ENCODE measurements around the gene SNX18. TPM values are rescaled to one million over a fixed set of nuclear protein-coding genes. Genes with fewer than 3 reads are reported as not detected.

Gene SNX18
- total RNA-seq, 1 experiment from 2014 or later = 28.0 TPM

- H3K4me1 Mint-ChIP-seq (ENCODE audit: low read depth, unreplicated experiment) = peaks cover 10% of the 10 kb centered on the region
- BruUV-seq (replicated peaks) = no TSS peak
- intact Hi-C loops (cut with micrococcal nuclease; ENCODE audit: unreplicated experiment) = no loop called here
- H3K9me3 Mint-ChIP-seq (ENCODE audit: unreplicated experiment) = no peaks in the 10 kb centered on the region
- no peak overlapping the region for H3K27ac Mint-ChIP-seq (ENCODE audit: unreplicated experiment)
- Histone ChIP-seq H3K27me3 (replicated peaks; ENCODE audit: control insufficient read depth, insufficient read depth, low read length) (no peaks in the 10 kb centered on the region), H3K9me3 (no peaks in the 10 kb centered on the region), H3K4me3 (ENCODE audit: low read depth, low read length) (no peak overlapping the region), H3K4me1 (peaks cover 10% of the 10 kb centered on the region), H3K36me3 (ENCODE audit: control insufficient read depth, insufficient read depth, low read length) (no peaks in the 10 kb centered on the region)
- no peak for DNase-seq
- CTCF ChIA-PET = no interaction called here
- no peaks in the 10 kb centered on the region for H3K36me3 Mint-ChIP-seq (ENCODE audit: insufficient read depth, unreplicated experiment)
- no peaks in the 10 kb centered on the region for H3K27me3 Mint-ChIP-seq (ENCODE audit: insufficient read depth, unreplicated experiment)
- TF ChIP-seq CTCF (IDR thresholded peaks at IDR 0.05; ENCODE audit: insufficient read depth in 1 of 2, low read depth in 1 of 2, low read length in 1 of 2, severe bottlenecking in 1 of 2, unreplicated experiment in 1 of 2) = no peak
- POLR2A ChIA-PET = no interaction called here
- H3K4me3 Mint-ChIP-seq (ENCODE audit: unreplicated experiment) = no peak overlapping the region
These were observed 63.6 kb downstream of the SNX18 start for GRCh38 chr5:54580997-54581811.

- Mint-ChIP-seq H3K27ac (ENCODE audit: unreplicated experiment) (no peak overlapping the region), H3K36me3 (ENCODE audit: insufficient read depth, unreplicated experiment) (no peaks in the 10 kb centered on the region), H3K4me1 (ENCODE audit: low read depth, unreplicated experiment) (peaks cover 10% of the 10 kb centered on the region), H3K27me3 (ENCODE audit: insufficient read depth, unreplicated experiment) (no peaks in the 10 kb centered on the region), H3K9me3 (ENCODE audit: unreplicated experiment) (no peaks in the 10 kb centered on the region), H3K4me3 (ENCODE audit: unreplicated experiment) (no peak overlapping the region)
- no peaks in the 10 kb centered on the region for H3K9me3 ChIP-seq
- peaks cover 10% of the 10 kb centered on the region for H3K4me1 ChIP-seq
- DNase-seq = no peak
- BruUV-seq (replicated peaks) = no TSS peak
- no peaks in the 10 kb centered on the region for H3K27me3 ChIP-seq (replicated peaks; ENCODE audit: control insufficient read depth, insufficient read depth, low read length)
- TF ChIP-seq CTCF (IDR thresholded peaks at IDR 0.05; ENCODE audit: insufficient read depth in 1 of 2, low read depth in 1 of 2, low read length in 1 of 2, severe bottlenecking in 1 of 2, unreplicated experiment in 1 of 2) = no peak
- POLR2A ChIA-PET = no interaction called here
- no peak overlapping the region for H3K4me3 ChIP-seq (ENCODE audit: low read depth, low read length)
- intact Hi-C loops (cut with micrococcal nuclease; ENCODE audit: unreplicated experiment) = no loop called here
- H3K36me3 ChIP-seq (ENCODE audit: control insufficient read depth, insufficient read depth, low read length) = no peaks in the 10 kb centered on the region
- CTCF ChIA-PET = no interaction called here
These were observed 64.4 kb downstream of the SNX18 start for GRCh38 chr5:54581831-54582548.

GRCh38 chr5:54586336-54586735 is 68.8 kb downstream of the SNX18 start:
- Histone ChIP-seq H3K36me3 (ENCODE audit: control insufficient read depth, insufficient read depth, low read length) (no peaks in the 10 kb centered on the region), H3K4me1 (peaks cover 5% of the 10 kb centered on the region), H3K9me3 (no peaks in the 10 kb centered on the region), H3K27me3 (replicated peaks; ENCODE audit: control insufficient read depth, insufficient read depth, low read length) (no peaks in the 10 kb centered on the region), H3K4me3 (ENCODE audit: low read depth, low read length) (no peak overlapping the region)
- no peak for DNase-seq
- Mint-ChIP-seq H3K4me3 (ENCODE audit: unreplicated experiment) (no peak overlapping the region), H3K9me3 (ENCODE audit: unreplicated experiment) (no peaks in the 10 kb centered on the region), H3K4me1 (ENCODE audit: low read depth, unreplicated experiment) (peaks cover 1% of the 10 kb centered on the region), H3K27me3 (ENCODE audit: insufficient read depth, unreplicated experiment) (no peaks in the 10 kb centered on the region), H3K27ac (ENCODE audit: unreplicated experiment) (no peak overlapping the region), H3K36me3 (ENCODE audit: insufficient read depth, unreplicated experiment) (no peaks in the 10 kb centered on the region)
- TF ChIP-seq CTCF (IDR thresholded peaks at IDR 0.05; ENCODE audit: insufficient read depth in 1 of 2, low read depth in 1 of 2, low read length in 1 of 2, severe bottlenecking in 1 of 2, unreplicated experiment in 1 of 2) = no peak
- intact Hi-C loops (cut with micrococcal nuclease; ENCODE audit: unreplicated experiment) = no loop called here
- BruUV-seq (replicated peaks) = no TSS peak
- ChIA-PET CTCF (no interaction called here), POLR2A (no interaction called here)
